ENCODE results near the gene NHLRC2. TPM values are rescaled to one million over a fixed set of nuclear protein-coding genes. Genes with fewer than 3 reads are reported as not detected.

The NHLRC2 gene
- total RNA-seq, 1 donor from 2014 or later, result 47.6 TPM

- H3K36me3 Mint-ChIP-seq, result peaks cover 36% of the 10 kb centered on the region
- Histone ChIP-seq H3K27me3 (no peaks in the 10 kb centered on the region), H3K27ac (no peak overlapping the region), H3K4me3 (no peak overlapping the region), H3K79me2 (ENCODE audit: low read depth) (peaks cover 25% of the 10 kb centered on the region), H2AFZ (replicated peaks) (no peak overlapping the region), H3F3A (ENCODE audit: low read depth) (no peaks in the 10 kb centered on the region), H3K4me1 (no peaks in the 10 kb centered on the region), H3K36me3 (peaks cover 30% of the 10 kb centered on the region), H3K9me3 (ENCODE audit: low read depth) (no peaks in the 10 kb centered on the region), H4K20me1 (ENCODE audit: low read depth) (peaks cover 14% of the 10 kb centered on the region), H3K4me2 (no peak overlapping the region), H3K9ac (no peak overlapping the region)
- DNase-seq (ENCODE audit: low spot score), result no peak
- no peak overlapping the region for H3K27ac Mint-ChIP-seq
- no peak for TF ChIP-seq EZH2phosphoT487 (IDR thresholded peaks at IDR 0.05)
- H3K4me3 Mint-ChIP-seq, result no peak overlapping the region
- H3K9me3 Mint-ChIP-seq, result peaks cover 2% of the 10 kb centered on the region
- H3K4me1 Mint-ChIP-seq, result no peaks in the 10 kb centered on the region
- no peaks in the 10 kb centered on the region for H3K27me3 Mint-ChIP-seq (ENCODE audit: insufficient read depth, low read depth)
Observed at GRCh38 chr10:113880236-113880635, 25.8 kb downstream of the NHLRC2 start.

- no peak for TF ChIP-seq CTCF (IDR thresholded peaks at IDR 0.05)
- no peak for TF ChIP-seq EZH2phosphoT487 (IDR thresholded peaks at IDR 0.05)
- no peak for TF ChIP-seq EZH2 (IDR thresholded peaks at IDR 0.05)
- H3K9me3 Mint-ChIP-seq, result peaks cover 4% of the 10 kb centered on the region
- H3K4me1 ChIP-seq, result no peaks in the 10 kb centered on the region
- H3K4me3 ChIP-seq, result no peak overlapping the region
- H3K27ac ChIP-seq, result no peak overlapping the region
- H3K4me3 Mint-ChIP-seq, result no peak overlapping the region
- peaks cover 5% of the 10 kb centered on the region for H4K20me1 ChIP-seq (ENCODE audit: low read depth)
- H3K27me3 ChIP-seq, result no peaks in the 10 kb centered on the region
- no peak overlapping the region for H3K27ac Mint-ChIP-seq
- no peaks in the 10 kb centered on the region for H3F3A ChIP-seq (ENCODE audit: low read depth)
- H3K36me3 ChIP-seq, result peaks cover 31% of the 10 kb centered on the region
- no peaks in the 10 kb centered on the region for H3K27me3 Mint-ChIP-seq (ENCODE audit: insufficient read depth, low read depth)
- no peak overlapping the region for H2AFZ ChIP-seq (replicated peaks)
- H3K4me2 ChIP-seq, result no peak overlapping the region
- no peaks in the 10 kb centered on the region for H3K9me3 ChIP-seq (ENCODE audit: low read depth)
- no peaks in the 10 kb centered on the region for H3K4me1 Mint-ChIP-seq
- no peak overlapping the region for H3K9ac ChIP-seq
- no peak for DNase-seq (ENCODE audit: low spot score)
- H3K36me3 Mint-ChIP-seq, result peaks cover 55% of the 10 kb centered on the region
- H3K79me2 ChIP-seq (ENCODE audit: low read depth), result peaks cover 9% of the 10 kb centered on the region
Observed at GRCh38 chr10:113882240-113882639, 27.8 kb downstream of the NHLRC2 start.

GRCh38 chr10:113889911-113890310 lies 35.5 kb downstream of the NHLRC2 start:
- H3K4me1 Mint-ChIP-seq, result no peaks in the 10 kb centered on the region
- H3K27me3 ChIP-seq, result no peaks in the 10 kb centered on the region
- no peak for TF ChIP-seq EZH2phosphoT487 (IDR thresholded peaks at IDR 0.05)
- no peak for TF ChIP-seq EZH2 (IDR thresholded peaks at IDR 0.05)
- no peak for TF ChIP-seq CTCF (IDR thresholded peaks at IDR 0.05)

GRCh38 chr10:113890769-113891168 lies 36.3 kb downstream of the NHLRC2 start:
- Histone ChIP-seq H4K20me1 (ENCODE audit: low read depth) (peaks cover 5% of the 10 kb centered on the region), H3K4me1 (no peaks in the 10 kb centered on the region), H3K9ac (no peak overlapping the region), H3K27ac (no peak overlapping the region), H3K79me2 (ENCODE audit: low read depth) (no peaks in the 10 kb centered on the region), H3K36me3 (peaks cover 15% of the 10 kb centered on the region), H3K9me3 (ENCODE audit: low read depth) (no peaks in the 10 kb centered on the region), H2AFZ (replicated peaks) (no peak overlapping the region), H3K27me3 (no peaks in the 10 kb centered on the region), H3K4me2 (no peak overlapping the region), H3F3A (ENCODE audit: low read depth) (no peaks in the 10 kb centered on the region), H3K4me3 (no peak overlapping the region)
- H3K27ac Mint-ChIP-seq, result no peak overlapping the region
- no peak overlapping the region for H3K4me3 Mint-ChIP-seq
- H3K9me3 Mint-ChIP-seq, result peaks cover 2% of the 10 kb centered on the region
- no peaks in the 10 kb centered on the region for H3K4me1 Mint-ChIP-seq
- DNase-seq (ENCODE audit: low spot score), result no peak
- no peaks in the 10 kb centered on the region for H3K27me3 Mint-ChIP-seq (ENCODE audit: insufficient read depth, low read depth)
- TF ChIP-seq EZH2 (IDR thresholded peaks at IDR 0.05) (no peak), EZH2phosphoT487 (IDR thresholded peaks at IDR 0.05) (no peak)
- H3K36me3 Mint-ChIP-seq, result peaks cover 55% of the 10 kb centered on the region

More at GRCh38 chr10:113889911-113890310, 35.5 kb downstream of the NHLRC2 start:
- H3K4me3 Mint-ChIP-seq, result no peak overlapping the region
- Histone ChIP-seq H3K4me3 (no peak overlapping the region), H3K4me2 (no peak overlapping the region), H2AFZ (replicated peaks) (no peak overlapping the region), H3K4me1 (no peaks in the 10 kb centered on the region), H4K20me1 (ENCODE audit: low read depth) (peaks cover 5% of the 10 kb centered on the region), H3K79me2 (ENCODE audit: low read depth) (no peaks in the 10 kb centered on the region), H3F3A (ENCODE audit: low read depth) (no peaks in the 10 kb centered on the region), H3K36me3 (peaks cover 18% of the 10 kb centered on the region), H3K9ac (no peak overlapping the region), H3K9me3 (ENCODE audit: low read depth) (no peaks in the 10 kb centered on the region), H3K27ac (no peak overlapping the region)
- peaks cover 2% of the 10 kb centered on the region for H3K9me3 Mint-ChIP-seq
- DNase-seq (ENCODE audit: low spot score), result no peak
- peaks cover 58% of the 10 kb centered on the region for H3K36me3 Mint-ChIP-seq
- H3K27me3 Mint-ChIP-seq (ENCODE audit: insufficient read depth, low read depth), result no peaks in the 10 kb centered on the region
- H3K27ac Mint-ChIP-seq, result no peak overlapping the region

Data from neural progenitor cell (in vitro differentiated cells).